Stimulated activated CD8-positive, alpha-beta memory T cell treated with anti-CD3 and anti-CD28 coated beads, Interleukin-15, amount 100 ng/mL, for 48 hours (primary cell): ENCODE results near the gene RMC1.
A peak's percentile ranks its signal among the peaks of the same experiment; 100 is the strongest.
"Not testable (repeated sequence)": the region's sequence is repeated elsewhere in the genome, so short reads cannot be mapped to it uniquely, and the experiment has no call there.

Experiments used
- DNase-seq, 2 donors: peaks; one replicate each; pipeline ENCODE4 v3.0.0-alpha.2; 2020; ENCODE audit warnings: low read depth in 2 of 2

RMC1 gene

GRCh38 chr18:23560186-23560585, 56.9 kb downstream of the RMC1 start:
- no peak for DNase-seq

- DNase-seq: no peak
Measured at GRCh38 chr18:23563377-23564043, 60.2 kb downstream of the RMC1 start.

GRCh38 chr18:23565916-23566547, 62.7 kb downstream of the RMC1 start:
- DNase-seq: no peak

- DNase-seq: no peak
Measured at GRCh38 chr18:23567671-23568070, 64.4 kb downstream of the RMC1 start.

GRCh38 chr18:23568281-23569138, 65.2 kb downstream of the RMC1 start:
- DNase-seq: no peak

GRCh38 chr18:23569299-23570063, 66.2 kb downstream of the RMC1 start:
- no peak for DNase-seq

GRCh38 chr18:23570912-23571504, 67.7 kb downstream of the RMC1 start:
- DNase-seq: no peak

GRCh38 chr18:23572012-23572411, 68.7 kb downstream of the RMC1 start:
- DNase-seq: no peak

- no peak for DNase-seq
Measured at GRCh38 chr18:23572570-23572969, 69.3 kb downstream of the RMC1 start.

GRCh38 chr18:23573020-23573419, 69.7 kb downstream of the RMC1 start:
- DNase-seq: no peak

GRCh38 chr18:23573626-23574431, 70.5 kb downstream of the RMC1 start:
- DNase-seq: peak; percentile 12 to 25

GRCh38 chr18:23574611-23575308, 71.4 kb downstream of the RMC1 start:
- DNase-seq: no peak

GRCh38 chr18:23575309-23575651, 72.0 kb downstream of the RMC1 start:
- no peak for DNase-seq

GRCh38 chr18:23577521-23577920, 74.2 kb downstream of the RMC1 start:
- DNase-seq: not testable (repeated sequence)

GRCh38 chr18:23578067-23578701, 74.9 kb downstream of the RMC1 start:
- DNase-seq: no peak

- no peak for DNase-seq
Measured at GRCh38 chr18:23578891-23579653, 75.8 kb downstream of the RMC1 start.

GRCh38 chr18:23580677-23581367, 77.5 kb downstream of the RMC1 start:
- DNase-seq: no peak
